Uterus (tissue), 2 donors: ENCODE results near the gene MSRB1.

Source experiments
- CTCF ChIP-seq, 4 experiments: fragments of 200-600 bp in 2 of 4; fragments of 450-650 bp in 2 of 4; sonication (generic) in 2 of 4; IDR thresholded peaks; one replicate each; pipeline ENCODE4 v1.5.1; 2016 to 2019; ENCODE audit warnings: antibody characterized with exemption in 4 of 4, mild to moderate bottlenecking in 2 of 4, moderate library complexity in 1 of 4
- POLR2A ChIP-seq, 2 donors: fragments of 450-650 bp; IDR thresholded peaks; one replicate each; pipeline ENCODE4 v1.6.1; 2016; ENCODE audit warnings: antibody characterized with exemption in 2 of 2, mild to moderate bottlenecking in 1 of 2, moderate library complexity in 1 of 2

GRCh38 chr16:1890708-1891050 lies 52.3 kb downstream of the MSRB1 start:
- TF ChIP-seq CTCF (IDR thresholded peaks at IDR 0.05) (no peak), POLR2A (IDR thresholded peaks at IDR 0.05) (no peak)
